HepG2 (cell line): ENCODE data around the gene KIF25.

Experiments used
- SMAD1 ChIP-seq: sonication (generic); formaldehyde crosslinking; IDR thresholded peaks from 2 replicates; pipeline ENCODE4 v1.4.0; 2020; ENCODE audit warnings: missing genetic modification reagents, low read depth, mild to moderate bottlenecking, borderline replicate concordance
- TBP ChIP-seq: sonication (generic); formaldehyde crosslinking; IDR thresholded peaks from 2 replicates; pipeline ENCODE4 v1.5.0; 2020; ENCODE audit warnings: missing genetic modification reagents
- ZNF598 ChIP-seq: sonication (generic); formaldehyde crosslinking; IDR thresholded peaks from 2 replicates; pipeline ENCODE4 v1.5.1; 2020; ENCODE audit warnings: mild to moderate bottlenecking, missing genetic modification reagents, borderline replicate concordance

DNA sequence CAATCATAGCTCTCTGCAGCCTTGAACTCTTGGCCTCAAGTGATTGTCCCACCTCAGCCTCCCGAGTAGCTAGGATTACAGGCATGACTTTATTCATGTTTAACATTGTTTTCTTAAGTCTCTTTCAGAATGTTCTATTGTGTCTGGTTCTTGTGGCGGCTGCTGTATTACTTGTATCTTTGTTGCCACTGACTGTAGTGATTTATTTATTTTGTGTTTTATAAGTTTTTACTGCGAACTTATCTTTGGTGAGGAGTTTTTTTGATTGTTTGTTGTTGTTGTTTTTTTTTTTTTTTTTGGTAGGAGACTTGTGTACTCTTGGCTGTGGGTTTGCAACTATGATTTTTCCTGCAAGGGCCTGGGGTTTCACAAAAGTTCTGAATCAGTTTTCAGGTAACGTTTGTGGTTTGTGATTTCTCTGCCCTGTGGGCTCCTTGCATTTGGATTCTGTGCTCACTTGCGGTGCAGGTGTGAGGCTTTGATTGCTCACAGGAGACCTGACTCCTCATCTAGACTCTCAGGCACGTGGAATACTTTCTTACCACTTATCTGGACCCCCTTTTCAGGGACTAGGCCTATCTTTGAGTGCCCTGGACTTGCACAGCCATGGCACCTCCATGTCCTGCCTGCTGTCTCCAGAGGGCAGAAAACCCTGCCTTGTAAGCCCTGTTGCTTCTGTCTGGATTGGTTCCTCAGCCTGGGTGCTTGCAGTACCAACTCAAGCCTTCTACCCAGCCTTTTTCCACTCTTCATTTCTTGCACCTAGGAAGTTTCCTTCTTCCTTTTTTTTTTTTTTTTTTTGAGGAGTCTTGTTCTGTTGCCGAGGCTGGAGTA, 25.2 kb downstream of the KIF25 start:
- TF ChIP-seq ZNF598 (no peak), SMAD1 (no peak), TBP (CRISPR knock-in tag) (no peak)
